NCI-H1436 (cell line): ENCODE measurements around the gene HYPK.

Source experiments
- DNase-seq: peaks from one replicate; lab custom pipeline; 2025; lab: John Stamatoyannopoulos, UW

HYPK gene

DNA sequence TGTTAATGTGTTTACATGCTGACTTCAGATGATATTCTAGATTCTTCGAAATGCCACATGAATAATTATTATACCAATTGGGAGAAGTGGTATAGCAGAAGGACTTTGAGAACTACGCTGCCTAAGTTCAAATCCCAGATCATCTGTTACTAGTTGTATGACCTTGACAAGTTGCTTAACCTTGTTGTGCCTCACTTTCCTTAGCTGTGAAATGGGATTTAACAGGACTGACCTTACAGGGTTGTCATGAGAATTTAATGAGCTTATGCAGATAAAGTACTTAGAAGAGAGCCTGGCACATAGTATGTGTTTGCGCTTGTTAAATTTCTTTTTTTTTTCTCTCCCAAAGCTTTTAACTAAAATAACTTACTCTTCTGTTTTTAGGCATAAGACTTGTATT, 50.9 kb downstream of the HYPK start:
- DNase-seq = no peak

DNA sequence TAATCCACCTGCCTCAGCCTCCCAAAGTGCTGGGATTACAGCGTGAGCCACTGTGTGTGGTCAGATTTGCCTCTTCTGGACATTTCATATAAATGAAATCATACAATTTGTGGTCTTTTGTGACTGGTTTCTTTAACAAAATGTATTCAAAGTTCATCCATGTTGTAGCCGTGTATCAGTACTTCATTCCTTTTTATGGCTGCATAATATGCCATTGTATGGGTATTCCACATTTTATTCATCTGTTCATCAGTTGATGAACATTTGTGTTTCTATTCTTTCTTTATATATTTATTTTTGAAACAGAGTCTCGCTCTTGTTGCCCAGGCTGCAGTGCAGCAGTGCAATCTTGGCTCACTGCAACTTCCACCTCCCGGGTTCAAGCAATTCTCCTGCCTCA, 52.2 kb downstream of the HYPK start:
- no peak for DNase-seq
